Measurements from ENCODE around the gene SLC12A3.

SLC12A3 gene

DNA sequence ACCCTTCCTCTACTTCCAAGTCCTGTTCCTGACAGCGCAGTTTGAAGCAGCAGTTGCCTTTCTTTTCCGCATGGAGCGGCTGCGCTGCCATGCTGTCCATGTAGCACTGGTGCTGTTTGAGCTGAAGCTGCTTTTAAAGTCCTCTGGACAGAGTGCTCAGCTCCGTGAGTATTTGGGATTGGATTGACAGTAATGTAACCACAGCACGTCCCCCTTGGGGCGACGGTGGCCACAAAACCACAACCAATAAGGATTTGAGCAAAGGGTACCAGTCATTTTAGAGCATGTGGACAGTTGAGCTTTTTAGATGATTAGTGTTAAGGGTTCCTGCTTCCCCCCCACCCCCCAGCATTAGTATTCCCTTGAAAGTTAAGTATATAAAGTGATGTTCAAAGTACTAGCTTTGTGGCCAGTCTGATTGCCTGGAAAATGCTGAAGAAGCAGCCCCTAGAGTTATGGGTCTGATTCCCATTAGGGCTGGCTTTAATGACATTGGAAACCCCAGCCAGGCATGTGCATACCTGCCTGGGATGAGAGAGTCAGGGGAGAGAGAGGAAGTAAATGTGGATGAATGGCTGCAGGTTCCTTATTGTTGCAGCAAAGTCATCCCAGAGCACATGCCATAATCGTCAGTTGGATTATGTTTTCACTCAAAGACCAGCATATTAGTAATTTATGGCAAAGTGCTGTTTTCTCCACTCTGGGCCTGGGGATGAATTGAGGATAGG, 31.6 kb upstream of the SLC12A3 start:
- Histone ChIP-seq H3K9me3 (ENCODE audit: control insufficient read depth, low read length) (no peaks in the 10 kb centered on the region), H3K27me3 (ENCODE audit: control insufficient read depth, insufficient read depth, low read length) (no peaks in the 10 kb centered on the region), H3K9ac (ENCODE audit: low read length) (no peak overlapping the region), H3K36me3 (ENCODE audit: control insufficient read depth, insufficient read depth, low read length) (peaks cover 22% of the 10 kb centered on the region), H3K4me1 (ENCODE audit: control insufficient read depth, insufficient read depth, low read length) (no peaks in the 10 kb centered on the region), H3K4me3 (ENCODE audit: low read length) (no peak overlapping the region)

- no peaks in the 10 kb centered on the region for H3K4me1 ChIP-seq (ENCODE audit: control insufficient read depth, insufficient read depth, low read length)
- H3K9me3 ChIP-seq (ENCODE audit: control insufficient read depth, low read length) = no peaks in the 10 kb centered on the region
- H3K36me3 ChIP-seq (ENCODE audit: control insufficient read depth, insufficient read depth, low read length) = peaks cover 18% of the 10 kb centered on the region
- H3K4me3 ChIP-seq (ENCODE audit: low read length) = no peak overlapping the region
- H3K9ac ChIP-seq (ENCODE audit: low read length) = no peak overlapping the region
- no peaks in the 10 kb centered on the region for H3K27me3 ChIP-seq (ENCODE audit: control insufficient read depth, insufficient read depth, low read length)
These were observed 29.7 kb upstream of the SLC12A3 start for GRCh38 chr16:56835320-56835719.

GRCh38 chr16:56836410-56837230, 28.4 kb upstream of the SLC12A3 start:
- Histone ChIP-seq H3K4me1 (ENCODE audit: control insufficient read depth, insufficient read depth, low read length) (no peaks in the 10 kb centered on the region), H3K36me3 (ENCODE audit: control insufficient read depth, insufficient read depth, low read length) (peaks cover 15% of the 10 kb centered on the region), H3K9ac (ENCODE audit: low read length) (no peak overlapping the region), H3K4me3 (ENCODE audit: low read length) (no peak overlapping the region), H3K27me3 (ENCODE audit: control insufficient read depth, insufficient read depth, low read length) (no peaks in the 10 kb centered on the region), H3K9me3 (ENCODE audit: control insufficient read depth, low read length) (no peaks in the 10 kb centered on the region)

GRCh38 chr16:56838622-56839337, 26.2 kb upstream of the SLC12A3 start:
- Histone ChIP-seq H3K27me3 (ENCODE audit: control insufficient read depth, insufficient read depth, low read length) (no peaks in the 10 kb centered on the region), H3K4me3 (ENCODE audit: low read length) (no peak overlapping the region), H3K4me1 (ENCODE audit: control insufficient read depth, insufficient read depth, low read length) (no peaks in the 10 kb centered on the region), H3K9ac (ENCODE audit: low read length) (no peak overlapping the region), H3K36me3 (ENCODE audit: control insufficient read depth, insufficient read depth, low read length) (peaks cover 10% of the 10 kb centered on the region), H3K9me3 (ENCODE audit: control insufficient read depth, low read length) (no peaks in the 10 kb centered on the region)

GRCh38 chr16:56841233-56841632, 23.8 kb upstream of the SLC12A3 start:
- Histone ChIP-seq H3K36me3 (ENCODE audit: control insufficient read depth, insufficient read depth, low read length) (no peaks in the 10 kb centered on the region), H3K4me3 (ENCODE audit: low read length) (no peak overlapping the region), H3K27me3 (ENCODE audit: control insufficient read depth, insufficient read depth, low read length) (no peaks in the 10 kb centered on the region), H3K9ac (ENCODE audit: low read length) (no peak overlapping the region), H3K4me1 (ENCODE audit: control insufficient read depth, insufficient read depth, low read length) (no peaks in the 10 kb centered on the region), H3K9me3 (ENCODE audit: control insufficient read depth, low read length) (no peaks in the 10 kb centered on the region)

- Histone ChIP-seq H3K4me1 (ENCODE audit: control insufficient read depth, insufficient read depth, low read length) (no peaks in the 10 kb centered on the region), H3K27me3 (ENCODE audit: control insufficient read depth, insufficient read depth, low read length) (no peaks in the 10 kb centered on the region), H3K9me3 (ENCODE audit: control insufficient read depth, low read length) (no peaks in the 10 kb centered on the region), H3K4me3 (ENCODE audit: low read length) (no peak overlapping the region), H3K9ac (ENCODE audit: low read length) (no peak overlapping the region), H3K36me3 (ENCODE audit: control insufficient read depth, insufficient read depth, low read length) (no peaks in the 10 kb centered on the region)
These were observed 23.3 kb upstream of the SLC12A3 start for GRCh38 chr16:56841659-56842058.

GRCh38 chr16:56842133-56842532, 22.9 kb upstream of the SLC12A3 start:
- Histone ChIP-seq H3K9ac (ENCODE audit: low read length) (no peak overlapping the region), H3K4me1 (ENCODE audit: control insufficient read depth, insufficient read depth, low read length) (no peaks in the 10 kb centered on the region), H3K9me3 (ENCODE audit: control insufficient read depth, low read length) (no peaks in the 10 kb centered on the region), H3K4me3 (ENCODE audit: low read length) (no peak overlapping the region), H3K36me3 (ENCODE audit: control insufficient read depth, insufficient read depth, low read length) (no peaks in the 10 kb centered on the region), H3K27me3 (ENCODE audit: control insufficient read depth, insufficient read depth, low read length) (no peaks in the 10 kb centered on the region)

DNA sequence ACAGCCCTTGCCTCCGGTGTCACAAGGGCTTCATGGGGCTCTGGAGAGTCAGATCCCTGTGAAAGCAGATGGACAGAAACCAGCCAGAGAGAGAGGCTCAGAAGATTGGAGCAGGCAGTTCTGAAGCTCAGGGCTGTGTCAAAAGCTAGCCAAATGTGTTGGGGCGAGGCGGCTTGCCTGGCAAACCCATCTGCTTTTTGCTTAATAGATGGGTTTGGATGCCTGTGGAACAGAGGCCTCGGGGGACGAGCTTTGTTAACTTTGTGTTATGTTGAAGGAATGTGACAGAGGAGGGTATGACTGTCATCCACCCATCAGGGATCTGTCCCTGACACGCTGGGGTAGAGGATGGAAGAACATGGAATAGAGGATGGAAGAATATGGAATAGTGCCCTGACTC, 21.0 kb upstream of the SLC12A3 start:
- no peaks in the 10 kb centered on the region for H3K36me3 ChIP-seq (ENCODE audit: control insufficient read depth, insufficient read depth, low read length)
- no peaks in the 10 kb centered on the region for H3K4me1 ChIP-seq (ENCODE audit: control insufficient read depth, insufficient read depth, low read length)
- no peak overlapping the region for H3K9ac ChIP-seq (ENCODE audit: low read length)
- no peak overlapping the region for H3K4me3 ChIP-seq (ENCODE audit: low read length)
- H3K27me3 ChIP-seq (ENCODE audit: control insufficient read depth, insufficient read depth, low read length) = no peaks in the 10 kb centered on the region
- no peaks in the 10 kb centered on the region for H3K9me3 ChIP-seq (ENCODE audit: control insufficient read depth, low read length)

DNA sequence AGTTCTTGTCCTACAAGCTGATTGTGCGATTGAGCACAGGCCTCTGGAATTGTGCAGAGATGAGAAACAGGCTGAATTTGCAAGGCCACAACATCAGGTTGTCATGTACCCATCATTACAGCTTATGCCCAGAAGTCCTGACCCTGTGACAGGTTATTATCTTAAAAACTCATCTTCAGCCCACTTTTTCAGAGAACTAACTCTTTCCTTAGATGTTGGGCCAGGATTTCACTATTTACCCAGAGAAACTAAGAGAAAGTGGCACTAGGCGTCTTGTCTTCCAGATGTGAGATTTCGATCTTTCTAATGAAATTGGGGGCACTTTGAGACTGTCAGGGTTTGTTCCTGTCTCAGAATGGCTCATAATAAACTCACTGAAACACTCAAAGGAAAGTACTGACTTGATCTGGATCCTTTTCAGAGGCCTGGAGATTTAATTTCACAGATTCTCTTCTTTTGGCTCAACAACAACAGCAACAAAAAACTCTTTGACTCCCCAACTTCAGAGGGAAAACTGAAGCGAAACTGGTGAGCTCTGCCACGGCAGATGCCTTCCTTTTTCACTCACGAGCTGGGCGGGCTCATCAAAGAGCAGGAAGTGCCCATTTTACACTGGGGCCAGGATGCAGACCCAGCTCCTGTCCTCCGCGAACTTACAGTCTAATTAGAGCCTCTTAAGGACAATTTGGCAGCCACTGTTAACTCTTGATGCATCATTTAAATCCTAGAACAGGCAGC, 17.7 kb upstream of the SLC12A3 start:
- H3K4me1 ChIP-seq (ENCODE audit: control insufficient read depth, insufficient read depth, low read length) = no peaks in the 10 kb centered on the region
- H3K9me3 ChIP-seq (ENCODE audit: control insufficient read depth, low read length) = no peaks in the 10 kb centered on the region
- no peaks in the 10 kb centered on the region for H3K36me3 ChIP-seq (ENCODE audit: control insufficient read depth, insufficient read depth, low read length)
- H3K27me3 ChIP-seq (ENCODE audit: control insufficient read depth, insufficient read depth, low read length) = no peaks in the 10 kb centered on the region
- no peak overlapping the region for H3K4me3 ChIP-seq (ENCODE audit: low read length)
- H3K9ac ChIP-seq (ENCODE audit: low read length) = no peak overlapping the region

- no peaks in the 10 kb centered on the region for H3K4me1 ChIP-seq (ENCODE audit: control insufficient read depth, insufficient read depth, low read length)
- H3K9ac ChIP-seq (ENCODE audit: low read length) = no peak overlapping the region
- H3K9me3 ChIP-seq (ENCODE audit: control insufficient read depth, low read length) = no peaks in the 10 kb centered on the region
- no peaks in the 10 kb centered on the region for H3K27me3 ChIP-seq (ENCODE audit: control insufficient read depth, insufficient read depth, low read length)
- H3K4me3 ChIP-seq (ENCODE audit: low read length) = no peak overlapping the region
- no peaks in the 10 kb centered on the region for H3K36me3 ChIP-seq (ENCODE audit: control insufficient read depth, insufficient read depth, low read length)
These were observed 16.7 kb upstream of the SLC12A3 start for GRCh38 chr16:56848029-56848936.
